SK-N-DZ (cell line): Measurements from ENCODE around the gene C14orf93. TPM values are rescaled to one million over a fixed set of nuclear protein-coding genes. Genes with fewer than 3 reads are reported as not detected.

Experiments used
- DNase-seq: peaks from one replicate; pipeline ENCODE4 v3.0.0-alpha.2; 2015; ENCODE audit warnings: low spot score
- polyA plus RNA-seq, 2 experiments: library from polyadenylated mRNA; depleted of rRNA; stranded (reverse); fragments of >200 nt; gene quantifications; 2 replicates each; pipeline ENCODE4 v1.2.3, GENCODE V29; 2014

The C14orf93 gene, protein sequence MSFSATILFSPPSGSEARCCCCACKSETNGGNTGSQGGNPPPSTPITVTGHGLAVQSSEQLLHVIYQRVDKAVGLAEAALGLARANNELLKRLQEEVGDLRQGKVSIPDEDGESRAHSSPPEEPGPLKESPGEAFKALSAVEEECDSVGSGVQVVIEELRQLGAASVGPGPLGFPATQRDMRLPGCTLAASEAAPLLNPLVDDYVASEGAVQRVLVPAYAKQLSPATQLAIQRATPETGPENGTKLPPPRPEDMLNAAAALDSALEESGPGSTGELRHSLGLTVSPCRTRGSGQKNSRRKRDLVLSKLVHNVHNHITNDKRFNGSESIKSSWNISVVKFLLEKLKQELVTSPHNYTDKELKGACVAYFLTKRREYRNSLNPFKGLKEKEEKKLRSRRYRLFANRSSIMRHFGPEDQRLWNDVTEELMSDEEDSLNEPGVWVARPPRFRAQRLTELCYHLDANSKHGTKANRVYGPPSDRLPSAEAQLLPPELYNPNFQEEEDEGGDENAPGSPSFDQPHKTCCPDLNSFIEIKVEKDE
- polyA plus RNA-seq (2014; cell fraction: cytosol; rRNA removed): 25.3 and 34.9 TPM in 2 replicates
- polyA plus RNA-seq (2014; cell fraction: nucleus; rRNA removed): 25.0 and 38.7 TPM in 2 replicates

DNA sequence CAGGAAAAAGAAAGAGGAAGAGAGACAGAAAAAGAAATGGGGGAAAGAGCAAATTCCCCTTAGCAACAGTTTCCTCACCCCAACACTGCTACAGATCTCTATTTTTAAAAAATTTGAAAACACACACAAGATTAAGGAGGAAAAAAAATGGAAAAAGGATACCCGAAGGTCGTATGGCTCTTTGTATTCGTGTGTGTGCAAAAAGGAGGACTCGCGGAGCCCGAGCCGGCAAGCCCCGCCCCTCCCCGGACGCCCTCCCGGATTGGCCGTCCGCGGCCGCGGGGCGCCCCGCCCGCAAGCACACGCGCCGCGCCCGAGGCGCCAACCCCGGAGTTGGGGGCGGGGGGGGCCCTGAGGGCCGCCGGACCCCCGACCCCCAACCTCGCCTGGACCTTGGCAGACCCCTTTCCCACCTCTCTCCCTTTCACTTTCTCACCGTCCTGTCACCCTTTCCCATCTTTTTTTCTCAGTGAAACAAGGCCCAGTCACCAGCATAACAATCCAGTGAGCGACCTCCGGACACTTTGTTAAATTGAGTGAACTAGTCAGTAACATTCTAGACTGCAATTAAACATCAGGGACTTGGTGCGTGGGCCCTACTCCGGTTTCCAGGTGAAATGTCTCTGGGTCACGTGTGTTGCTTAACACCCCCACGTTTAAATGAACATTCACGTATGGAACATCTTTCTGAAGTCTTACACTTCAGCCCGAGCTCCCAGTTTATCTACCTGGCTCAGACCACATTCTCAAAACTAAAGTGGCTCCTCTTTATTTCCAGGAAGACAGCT lies at the start of gene C14orf93:
Gene C14orf93, minus strand, starts transcription at position 205 of the 788 bp plus-strand sequence. CDS start 11,120 bp downstream, outside the sequence.
- DNase-seq: peak; percentile 68

DNA sequence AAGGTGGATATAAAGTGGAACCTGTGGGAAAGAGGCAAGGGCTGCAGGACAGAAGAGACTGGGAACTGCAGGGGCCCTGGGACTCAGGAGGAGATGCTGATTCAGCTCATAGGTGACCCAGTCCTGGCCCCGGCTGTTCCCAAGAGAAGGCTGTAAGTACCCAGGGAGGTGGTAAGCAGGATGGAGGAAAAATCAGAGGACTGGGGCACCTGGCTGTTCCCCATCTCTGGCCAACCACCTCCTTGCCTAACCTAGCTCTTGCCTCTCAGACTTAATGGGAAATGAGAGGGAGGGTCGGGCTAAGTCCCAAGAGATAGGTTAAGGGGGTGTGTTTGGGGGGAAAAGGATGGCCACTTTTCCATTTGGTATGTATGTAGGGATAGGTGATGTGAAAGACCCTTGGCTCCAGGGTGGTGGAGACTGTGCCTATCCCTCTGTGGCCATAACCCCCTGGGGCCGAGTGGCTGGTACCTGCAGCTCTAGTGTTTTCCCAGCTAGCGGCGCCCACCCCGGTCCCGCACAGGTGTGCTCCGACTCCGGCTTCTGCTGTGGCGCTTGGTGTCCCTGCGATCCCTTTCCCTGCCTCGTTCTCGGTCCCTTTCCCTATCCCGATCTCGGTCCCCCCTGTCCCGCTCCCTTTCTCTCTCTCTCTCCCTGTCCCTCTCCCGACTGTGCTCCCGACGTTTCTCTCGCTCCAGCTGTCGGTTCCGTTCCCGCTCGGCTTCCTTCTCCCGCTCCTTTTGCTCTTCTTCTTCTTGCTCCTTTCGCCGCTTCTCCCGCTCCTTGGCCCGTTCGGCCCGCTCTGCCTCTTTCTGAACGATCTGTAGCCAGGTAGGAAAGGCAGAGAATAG lies 48.9 kb upstream of the C14orf93 start:
- DNase-seq: no peak

DNA sequence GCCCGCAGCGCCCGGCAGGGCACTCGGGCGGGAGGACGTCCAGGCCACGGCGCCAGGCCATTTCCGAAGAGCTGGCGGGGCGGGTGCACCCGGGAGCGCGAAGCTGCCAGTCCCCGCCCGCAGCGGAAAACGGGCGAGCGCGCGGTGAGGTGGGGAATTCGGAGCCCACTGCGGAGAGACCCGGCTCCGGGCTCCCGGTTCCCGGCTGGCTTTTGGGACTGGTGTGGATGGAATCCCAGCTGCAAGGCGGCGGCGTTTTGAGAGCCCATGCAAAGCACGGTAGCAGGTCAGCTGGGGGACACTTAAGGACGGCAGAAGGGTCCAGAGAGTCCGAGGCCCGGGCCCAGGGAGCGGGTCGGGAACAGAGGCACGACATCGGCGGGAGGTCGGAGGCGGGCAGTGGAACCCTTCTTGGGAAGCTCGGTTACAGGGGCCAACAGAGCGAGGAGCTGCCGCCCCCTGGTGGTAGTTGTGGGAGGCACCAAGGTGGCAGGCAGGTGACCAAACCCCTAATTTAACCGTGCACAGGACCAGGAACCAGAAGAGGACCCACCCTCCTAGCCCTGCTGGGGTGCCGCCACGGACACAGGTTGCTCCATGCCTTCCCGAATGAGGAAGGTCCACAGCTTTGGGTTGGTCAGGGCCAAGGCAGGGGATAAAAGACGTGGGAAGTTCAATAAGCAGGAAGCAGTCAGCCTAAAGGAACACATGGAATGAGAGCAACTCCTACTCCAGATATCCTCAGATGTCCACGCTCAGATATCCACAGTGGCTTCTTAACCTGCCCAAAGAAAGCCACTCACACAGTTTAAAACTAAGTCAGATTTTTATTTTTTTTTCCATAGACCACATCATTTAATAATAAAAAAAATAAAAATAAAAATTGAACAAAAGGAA lies 48.1 kb upstream of the C14orf93 start:
- peak; percentile 90 for DNase-seq

DNA sequence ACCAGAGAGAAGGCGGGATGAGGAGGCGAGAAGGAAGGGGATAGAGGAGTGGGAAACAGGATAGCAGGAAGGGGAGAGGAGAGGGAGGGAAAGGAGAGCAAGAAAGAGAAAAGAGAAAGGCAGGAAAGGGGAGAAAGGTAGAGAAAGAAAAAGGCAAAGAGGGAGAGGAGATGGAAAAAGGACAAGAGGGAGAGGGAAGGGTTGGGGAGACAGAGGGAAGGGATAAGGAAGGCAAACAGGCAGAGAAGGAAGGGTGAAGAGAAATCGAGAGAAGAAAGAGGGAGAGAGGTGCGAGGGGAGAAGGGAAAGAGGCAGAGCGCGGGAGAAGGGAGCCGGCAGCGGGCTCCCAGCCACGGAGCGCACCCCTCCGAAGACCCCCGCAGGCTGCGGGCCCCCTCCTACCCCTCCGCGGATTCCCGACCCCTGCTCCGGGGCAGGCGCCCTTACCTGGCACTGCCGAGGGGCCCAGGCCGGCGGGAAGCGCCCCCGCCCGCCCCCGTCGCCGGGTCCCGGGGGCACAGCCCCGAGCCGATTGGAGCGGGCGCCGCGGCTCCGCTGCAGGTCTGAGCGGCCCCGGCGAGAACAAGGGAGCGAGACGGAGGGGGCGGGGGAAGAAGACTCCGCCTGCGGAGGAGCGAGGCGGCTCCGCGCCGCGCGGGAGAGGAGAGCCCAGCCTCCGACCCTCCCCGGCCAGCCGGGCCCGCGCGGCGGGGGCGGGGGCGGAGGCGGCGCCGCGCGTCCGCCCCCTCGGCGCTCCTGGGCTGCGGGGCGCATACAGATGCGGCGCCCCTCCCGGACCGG lies 47.2 kb upstream of the C14orf93 start, which contains the start of gene CDH24:
Gene CDH24, minus strand, starts transcription at position 565 of the 801 bp plus-strand sequence. CDS start 1,787 bp downstream, outside the sequence.
- DNase-seq: peak; percentile 70

DNA sequence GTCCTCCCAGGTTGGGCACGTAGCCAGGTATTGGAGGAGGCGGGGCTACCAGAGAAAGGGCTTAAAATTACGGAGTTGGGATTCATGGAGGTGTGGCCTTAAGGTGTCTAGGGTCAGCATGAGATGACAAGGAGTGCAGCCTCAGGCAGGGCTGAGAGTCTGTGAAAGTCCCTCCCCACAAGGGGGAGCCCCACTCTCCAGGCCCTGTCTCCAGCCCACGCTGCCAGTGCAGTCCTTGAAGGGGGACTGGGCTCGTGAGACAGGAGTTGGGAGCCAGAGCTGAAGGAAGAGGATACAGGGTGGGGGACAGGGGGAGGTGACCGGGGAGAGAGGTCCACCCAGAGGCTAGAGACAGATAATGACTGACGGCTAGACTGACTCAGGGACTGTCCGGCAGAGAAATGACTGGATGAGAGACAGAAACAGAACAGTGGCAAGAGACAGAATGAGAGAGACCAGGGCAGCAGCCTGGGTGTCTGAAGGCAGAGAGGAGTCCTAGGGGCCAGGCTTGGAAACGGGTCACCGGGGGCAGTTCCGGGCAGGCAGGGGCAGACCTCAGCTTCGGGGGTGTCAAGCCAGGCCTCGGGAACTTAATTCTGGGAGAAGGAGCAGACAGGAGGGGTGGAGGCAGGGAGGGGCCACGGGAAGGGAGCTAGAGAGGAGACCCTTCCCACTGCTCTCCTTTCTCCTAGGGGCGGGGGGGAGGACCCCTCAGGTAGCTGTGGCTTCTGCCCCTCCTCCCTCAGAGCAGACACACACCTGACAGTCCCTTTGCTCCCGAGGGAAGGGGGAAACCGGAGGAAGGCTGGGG lies 46.4 kb upstream of the C14orf93 start:
- peak; percentile 93 for DNase-seq

DNA sequence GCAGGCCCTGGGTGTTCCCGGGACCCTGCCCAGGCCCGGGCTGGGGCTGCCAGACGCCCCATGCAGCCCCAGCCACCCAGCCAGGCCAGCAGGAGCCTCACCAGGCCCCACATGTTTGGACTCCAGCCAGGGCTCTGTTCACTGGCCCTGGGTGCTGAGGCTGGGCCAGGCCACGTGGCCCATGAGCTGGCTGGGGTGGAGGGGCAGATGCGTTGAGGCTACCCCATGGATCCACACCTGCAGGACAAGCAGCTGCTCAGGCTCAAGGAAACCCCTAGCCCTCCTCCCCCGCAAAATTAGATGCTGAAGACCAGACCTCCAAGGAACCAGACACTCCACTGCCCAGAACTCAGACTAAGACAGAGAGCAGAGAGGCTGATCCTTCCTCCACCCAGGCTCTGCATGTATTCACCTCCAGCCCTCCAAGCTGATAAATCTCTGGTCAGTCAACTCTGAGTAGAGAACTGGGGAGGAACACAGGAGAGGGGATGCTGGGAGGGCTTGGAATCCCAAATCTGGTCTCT lies 45.7 kb upstream of the C14orf93 start:
- DNase-seq: peak; percentile 88

DNA sequence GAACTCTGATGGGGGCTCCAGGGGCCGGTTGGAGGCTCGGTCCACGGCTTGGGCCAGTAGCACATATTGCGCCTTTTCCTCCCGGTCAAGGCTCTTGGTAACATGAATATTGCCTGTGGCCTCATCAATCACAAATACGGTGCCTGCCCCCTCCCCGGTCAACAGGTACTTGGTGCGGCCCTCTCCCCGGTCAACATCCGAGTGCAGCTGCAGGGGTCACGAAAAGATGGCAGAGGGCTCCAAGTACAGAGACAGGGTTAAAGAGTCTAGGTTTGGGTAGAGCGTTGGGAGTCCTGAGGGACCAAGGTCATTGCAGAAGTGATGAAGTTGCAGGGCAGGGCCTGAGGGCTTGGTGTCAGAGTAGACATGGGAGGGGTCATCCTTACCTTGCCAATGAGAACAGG lies 45.2 kb upstream of the C14orf93 start:
- no peak for DNase-seq

DNA sequence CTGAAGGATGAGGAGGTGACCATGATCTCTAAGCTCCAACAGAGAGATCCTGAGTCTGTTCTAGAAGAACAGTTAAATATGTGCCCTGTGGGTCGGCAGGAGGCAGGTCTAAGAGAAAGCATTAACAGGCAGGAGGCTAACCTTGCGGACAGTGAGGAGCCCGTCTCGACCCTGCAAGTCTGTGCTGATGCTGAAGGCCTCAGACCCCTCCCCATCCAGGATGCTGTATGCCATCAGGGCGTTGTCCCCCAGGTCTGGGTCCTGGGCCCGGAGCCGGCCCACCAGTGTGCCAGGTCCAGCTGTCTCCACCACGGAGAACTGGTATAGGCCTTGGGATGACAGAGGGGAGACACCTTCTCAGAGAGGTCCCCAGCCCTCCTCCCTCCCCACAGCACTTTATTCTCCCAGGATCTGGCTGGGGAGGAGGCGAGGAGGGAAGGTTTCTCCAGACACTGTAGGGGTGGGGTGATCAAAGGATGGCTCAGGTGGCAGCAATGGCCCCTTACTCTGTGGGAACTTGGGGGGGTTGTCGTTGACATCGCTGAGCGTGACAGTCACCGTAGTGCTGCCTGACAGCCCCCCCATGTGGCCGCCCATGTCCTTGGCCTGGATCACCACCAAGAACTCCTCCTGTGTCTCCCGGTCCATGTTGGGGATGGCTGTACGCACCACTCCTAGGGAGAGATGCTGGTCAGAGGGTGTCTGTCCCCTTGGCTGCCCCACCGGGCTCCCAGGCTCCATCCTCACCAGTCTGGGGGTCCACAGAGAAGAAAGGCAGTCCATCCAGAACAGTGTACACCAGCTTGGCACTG lies 44.3 kb upstream of the C14orf93 start:
- DNase-seq: no peak

DNA sequence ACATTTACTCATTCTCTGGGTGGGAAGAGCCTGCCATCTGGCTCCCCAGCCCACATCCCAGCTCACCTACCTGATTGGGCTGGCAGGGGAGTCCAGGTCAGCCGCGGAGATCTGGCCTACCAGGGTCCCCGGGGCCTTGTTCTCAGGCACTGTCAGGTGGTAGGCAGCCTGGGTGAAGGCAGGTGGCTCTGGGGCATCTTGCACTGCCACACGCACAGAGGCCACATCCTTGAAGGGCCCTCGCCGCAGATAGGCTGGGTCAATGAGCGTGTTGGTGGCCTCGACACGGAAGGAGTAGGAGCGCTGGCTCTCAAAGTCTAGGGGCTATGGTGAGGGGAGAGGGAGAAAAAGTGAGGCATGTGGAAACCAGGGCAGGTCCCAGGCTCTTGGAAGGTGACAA lies 43.5 kb upstream of the C14orf93 start:
- DNase-seq: no peak

DNA sequence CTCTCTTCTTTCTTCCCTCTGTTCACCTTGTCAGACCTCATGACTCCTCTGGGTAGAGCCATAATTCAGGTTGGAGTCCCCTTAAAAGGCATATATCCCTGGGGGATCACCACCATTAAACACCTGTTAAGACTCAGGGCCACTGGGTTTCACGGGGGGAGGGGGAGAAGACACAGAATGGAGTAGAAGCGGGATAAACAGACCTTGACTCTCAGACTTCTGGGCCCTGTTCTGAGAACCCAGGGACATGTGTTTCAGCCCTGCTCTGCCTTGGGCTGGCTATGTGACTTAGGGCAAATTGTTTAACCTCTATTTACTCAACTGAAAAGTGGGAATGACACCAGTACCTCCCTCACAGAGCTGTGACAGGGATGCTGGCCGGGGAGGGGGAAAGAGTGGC lies 42.7 kb upstream of the C14orf93 start:
- no peak for DNase-seq

DNA sequence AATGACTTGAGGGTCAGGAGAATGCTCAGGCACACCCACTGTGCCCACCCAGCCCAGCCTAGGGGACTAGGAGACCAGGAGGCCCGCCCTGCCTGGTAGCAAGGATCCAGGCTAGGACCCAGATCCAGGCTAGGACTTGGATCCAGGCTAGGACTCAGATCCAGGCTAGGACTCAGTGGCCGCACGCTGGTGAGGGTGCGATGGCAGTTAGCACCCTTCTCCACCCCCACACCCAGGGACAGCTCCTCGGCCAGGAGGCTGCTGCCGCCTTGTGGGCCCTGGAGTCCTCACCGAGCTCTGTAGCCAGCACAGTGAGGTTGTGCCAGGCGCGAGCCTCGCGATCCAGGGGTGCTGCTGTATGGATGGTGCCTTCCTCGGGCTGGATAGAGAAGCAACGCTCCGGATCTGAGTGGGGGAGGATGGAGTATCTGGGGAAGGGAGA lies 42.3 kb upstream of the C14orf93 start:
- no peak for DNase-seq

DNA sequence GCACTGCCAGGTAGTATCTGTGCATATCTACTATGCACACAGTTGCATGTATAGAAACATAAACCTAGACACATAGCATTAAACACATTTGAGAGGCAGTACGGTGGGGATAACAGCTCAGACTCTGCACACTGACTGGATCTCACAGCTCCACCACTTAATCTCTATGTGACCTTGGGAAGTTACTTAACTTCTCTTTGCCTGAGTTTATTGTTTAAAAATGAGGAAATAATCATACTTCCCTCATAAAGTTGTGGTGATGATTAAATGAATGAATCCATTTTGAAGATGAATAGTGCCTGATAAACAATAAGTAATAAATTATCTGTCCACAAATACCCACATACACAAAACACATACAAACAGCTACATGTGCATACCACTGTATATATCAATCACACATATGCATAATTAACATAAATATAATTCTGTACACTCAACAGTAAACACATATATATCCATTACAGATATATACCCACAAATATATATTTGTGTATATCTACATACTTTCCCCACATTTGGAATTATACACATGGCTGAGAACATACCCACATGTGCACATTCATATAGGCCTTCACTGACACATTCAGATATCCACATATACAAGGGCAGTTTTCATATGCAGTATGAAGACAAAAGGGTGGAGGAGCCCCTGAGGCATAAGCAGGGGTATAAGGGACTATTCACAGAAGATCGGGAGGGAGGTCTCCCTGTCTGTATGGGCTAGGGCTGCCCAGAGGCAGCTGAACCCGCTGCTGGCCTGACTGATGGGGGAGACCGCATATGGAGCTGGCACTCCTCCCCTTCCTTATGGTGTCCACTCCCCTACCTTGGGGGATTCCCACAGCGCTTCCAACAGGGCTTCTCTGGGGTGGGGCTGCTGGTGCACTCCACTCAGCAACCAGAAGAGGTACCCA lies 41.5 kb upstream of the C14orf93 start:
- no peak for DNase-seq

DNA sequence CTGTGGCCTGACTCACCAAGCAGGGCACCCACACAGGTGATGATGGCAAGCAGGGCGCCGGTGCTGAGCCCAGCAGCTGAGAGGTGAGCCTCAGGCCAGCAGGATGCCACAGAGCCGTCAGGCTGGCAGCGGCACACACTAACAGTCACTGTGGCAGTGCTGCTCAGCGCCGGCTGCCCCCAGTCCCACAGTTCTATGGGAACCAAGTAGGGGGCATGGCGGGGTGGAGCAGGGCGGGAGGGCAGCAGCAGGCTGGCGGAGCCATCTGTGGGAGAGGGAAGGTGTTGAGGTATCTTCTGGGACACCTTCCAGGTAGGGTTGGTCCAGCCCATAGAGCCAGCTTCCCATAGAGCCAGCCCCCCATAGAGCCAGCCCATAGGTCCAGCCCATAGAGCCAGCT lies 39.1 kb upstream of the C14orf93 start:
- DNase-seq: no peak

DNA sequence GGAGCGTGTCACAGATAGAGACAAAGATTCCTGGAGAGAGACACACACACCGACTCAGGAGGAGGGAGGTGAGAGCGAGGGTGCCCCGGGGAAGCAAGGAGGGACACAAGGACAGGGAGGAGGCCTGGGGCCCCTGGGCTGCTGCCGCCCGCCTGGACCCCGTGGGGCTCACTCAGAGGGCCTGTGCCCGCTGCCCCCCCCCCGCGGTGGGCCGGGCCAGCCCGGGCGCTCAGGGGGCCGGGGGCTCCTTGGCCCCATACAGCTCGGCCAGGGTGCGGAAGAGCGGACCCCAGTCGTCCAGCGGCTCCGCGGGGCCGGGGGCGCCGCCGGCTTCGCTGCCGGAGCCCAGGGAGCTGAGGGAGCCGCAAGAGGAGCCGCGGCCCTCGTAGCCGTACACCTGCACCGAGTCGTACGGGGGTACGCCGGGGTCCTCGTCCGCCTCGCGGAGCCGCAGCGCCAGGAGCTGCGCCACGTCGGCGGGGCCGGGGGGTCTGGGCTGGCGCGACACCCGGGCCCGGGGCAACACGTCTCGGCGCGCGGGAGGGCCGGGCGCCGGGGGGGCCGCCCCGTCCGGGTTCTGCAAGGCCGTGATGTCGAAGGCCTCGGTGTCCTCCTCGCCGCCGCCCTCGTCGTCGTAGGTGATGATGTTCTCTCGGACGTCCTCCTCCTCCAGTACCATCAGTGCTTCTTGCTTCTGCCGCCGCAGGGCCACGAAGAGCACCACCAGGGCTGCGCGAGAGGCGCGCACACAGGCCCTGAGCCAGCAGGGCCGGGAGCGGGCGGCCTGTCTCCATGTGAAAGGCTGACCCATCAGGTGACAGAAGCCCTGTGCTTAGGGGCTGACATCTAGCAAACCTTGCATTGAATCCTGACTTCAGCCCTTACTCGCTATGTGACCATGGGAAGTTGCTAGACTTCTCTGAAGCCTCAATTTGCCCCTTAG lies 38.1 kb upstream of the C14orf93 start:
- no peak for DNase-seq

DNA sequence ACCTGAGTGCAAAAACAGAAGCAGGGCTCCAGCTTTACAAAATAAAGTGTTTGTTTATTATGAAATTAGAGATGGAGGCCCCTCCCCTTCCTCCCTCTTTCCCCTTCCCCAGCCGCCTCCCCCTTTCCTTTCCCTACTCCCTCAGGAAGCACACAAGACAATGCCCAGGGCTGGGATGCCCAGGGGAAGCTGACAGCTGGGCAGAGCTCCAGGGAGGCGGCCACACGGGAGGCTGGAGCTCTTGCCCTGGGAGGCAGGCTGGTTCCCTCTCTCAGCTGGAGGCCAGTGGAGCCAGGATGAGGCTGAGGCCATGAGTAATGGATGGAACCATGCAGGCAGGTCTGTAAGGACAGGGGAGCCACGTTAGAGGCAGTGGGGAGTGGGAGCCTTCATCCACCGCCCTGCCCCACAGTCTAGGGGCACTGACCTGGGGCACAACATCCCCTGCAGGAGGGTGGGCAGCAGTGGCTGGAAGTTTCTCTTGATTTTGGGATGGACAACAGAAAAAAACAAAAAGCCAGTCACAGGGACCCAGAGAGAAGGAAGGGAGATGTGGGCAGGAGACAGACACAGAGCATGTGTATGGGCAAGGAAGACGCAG lies 37.2 kb upstream of the C14orf93 start:
- DNase-seq: no peak
